Stomach smooth muscle (tissue), 2 donors: ENCODE measurements around the gene PIKFYVE.

Experiments used
- H3K27ac ChIP-seq: one replicate; pipeline ENCODE4 v1.7.0; 2013; ENCODE audit warnings: mild to moderate bottlenecking, low read length, inconsistent platforms
- H3K27me3 ChIP-seq, 2 donors: one replicate each; pipeline ENCODE4 v1.7.0; 2013; ENCODE audit warnings: low read length in 2 of 2; ENCODE audit not compliant: insufficient read depth in 2 of 2, control insufficient read depth in 1 of 2
- H3K36me3 ChIP-seq, 2 donors: one replicate each; pipeline ENCODE4 v1.7.0; 2013; ENCODE audit warnings: low read length in 2 of 2; ENCODE audit not compliant: control insufficient read depth in 2 of 2, insufficient read depth in 2 of 2
- H3K4me1 ChIP-seq: one replicate; pipeline ENCODE4 v1.7.0; 2013; ENCODE audit warnings: low read length; ENCODE audit not compliant: control insufficient read depth, insufficient read depth
- H3K4me3 ChIP-seq, 2 donors: one replicate each; pipeline ENCODE4 v1.7.0; 2013; ENCODE audit warnings: low read length in 2 of 2
- H3K9ac ChIP-seq, 2 donors: one replicate each; pipeline ENCODE4 v1.7.0; 2013; ENCODE audit warnings: low read length in 2 of 2, mild to moderate bottlenecking in 1 of 2
- H3K9me3 ChIP-seq, 2 donors: one replicate each; pipeline ENCODE4 v1.7.0; 2013; ENCODE audit warnings: low read length in 2 of 2; ENCODE audit not compliant: control insufficient read depth in 2 of 2
- donor health status: healthy.
- donor health status: Pancreatic carcinoma.

Gene PIKFYVE

DNA sequence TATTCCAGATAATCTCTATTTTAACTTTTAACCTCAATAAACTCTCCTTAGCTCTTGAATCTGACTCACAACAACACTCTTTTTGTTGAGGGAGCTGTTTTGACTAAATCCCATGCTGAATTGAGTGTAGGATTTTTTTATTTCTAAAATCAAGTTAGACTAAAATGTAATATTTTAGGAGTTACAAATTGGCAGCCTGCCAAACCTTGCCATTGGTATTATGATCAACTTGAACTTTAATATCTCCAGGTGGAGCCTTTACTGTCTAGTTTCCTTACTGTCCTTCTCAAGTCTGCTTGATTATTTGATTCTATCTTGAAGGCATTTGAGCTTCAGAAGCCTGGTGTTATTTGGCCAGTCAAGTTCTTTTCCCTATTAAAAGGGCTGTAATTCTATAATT, 8.7 kb downstream of the PIKFYVE start:
- Histone ChIP-seq H3K4me1 (no peaks in the 10 kb centered on the region), H3K9me3 (no peaks in the 10 kb centered on the region), H3K4me3 (no peak overlapping the region), H3K9ac (no peak overlapping the region), H3K36me3 (peaks cover 20 to 30% of the 10 kb centered on the region in 2 donors), H3K27me3 (no peaks in the 10 kb centered on the region), H3K27ac (no peak overlapping the region)

DNA sequence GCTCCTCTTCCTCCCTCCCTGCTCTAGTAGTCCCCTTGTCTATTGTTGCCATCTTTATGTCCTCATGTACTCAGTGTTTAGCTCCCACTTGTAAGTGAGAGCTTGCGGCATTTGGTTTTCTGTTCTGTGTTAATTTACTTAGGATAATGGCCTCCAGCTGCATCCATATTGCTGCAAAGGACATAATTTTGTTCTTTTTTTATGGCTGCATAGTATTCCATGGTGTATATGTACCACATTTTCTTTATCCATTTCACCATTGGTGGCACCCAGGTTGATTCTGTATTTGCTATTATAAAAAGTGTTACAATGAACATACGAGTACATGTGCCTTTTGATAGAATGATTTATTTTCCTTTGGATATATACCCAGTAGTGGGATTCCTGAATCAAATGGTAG, 12.5 kb downstream of the PIKFYVE start:
- H3K36me3 ChIP-seq: peaks cover 36 to 58% of the 10 kb centered on the region in 2 donors
- no peak overlapping the region for H3K4me3 ChIP-seq
- H3K27me3 ChIP-seq: no peaks in the 10 kb centered on the region
- no peaks in the 10 kb centered on the region for H3K9me3 ChIP-seq
- H3K27ac ChIP-seq: no peak overlapping the region
- H3K9ac ChIP-seq: no peak overlapping the region
- H3K4me1 ChIP-seq: no peaks in the 10 kb centered on the region

DNA sequence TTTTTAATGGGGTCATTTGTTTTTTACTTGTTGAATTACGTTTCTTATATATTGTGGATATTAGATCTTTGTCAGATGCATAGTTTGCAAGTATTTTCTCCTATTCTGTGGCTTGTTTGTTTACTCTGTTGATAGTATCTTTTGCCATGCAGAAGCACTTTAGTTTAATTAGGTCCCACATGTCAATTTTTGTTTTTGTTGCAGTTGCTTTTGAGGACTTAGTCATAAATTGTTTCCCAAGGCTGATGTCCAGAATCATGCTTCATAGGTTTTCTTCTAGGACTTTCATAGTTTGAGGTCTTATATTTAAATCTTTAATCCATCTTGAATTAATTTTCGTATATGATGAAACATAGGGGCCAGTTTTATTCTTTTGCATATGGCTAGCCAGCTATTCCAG, 13.2 kb downstream of the PIKFYVE start:
- Histone ChIP-seq H3K4me1 (no peaks in the 10 kb centered on the region), H3K4me3 (no peak overlapping the region), H3K27me3 (no peaks in the 10 kb centered on the region), H3K27ac (no peak overlapping the region), H3K36me3 (peaks cover 31 to 56% of the 10 kb centered on the region in 2 donors), H3K9ac (no peak overlapping the region), H3K9me3 (no peaks in the 10 kb centered on the region)

DNA sequence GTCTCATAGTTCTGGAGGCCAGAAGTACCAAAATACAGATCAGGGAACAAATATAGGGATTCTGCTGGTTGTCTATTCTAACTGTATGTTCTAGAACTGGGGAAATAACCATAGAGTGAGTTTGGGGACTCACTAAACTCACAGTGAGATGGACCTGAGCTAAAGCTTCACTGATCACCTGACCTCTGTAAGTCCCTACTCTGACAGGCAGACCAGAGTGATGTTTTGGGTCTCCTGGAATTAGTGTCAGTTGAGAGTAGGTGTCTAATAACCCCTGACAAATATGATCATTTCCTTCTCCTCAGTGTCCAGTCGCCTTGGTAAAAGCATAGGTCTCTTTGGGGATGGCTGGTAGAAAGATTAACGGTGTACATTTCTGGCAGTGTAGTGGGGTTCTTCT, 14.2 kb downstream of the PIKFYVE start:
- Histone ChIP-seq H3K27ac (no peak overlapping the region), H3K4me3 (no peak overlapping the region), H3K36me3 (peaks cover 27 to 56% of the 10 kb centered on the region in 2 donors), H3K4me1 (no peaks in the 10 kb centered on the region), H3K9ac (no peak overlapping the region), H3K9me3 (no peaks in the 10 kb centered on the region), H3K27me3 (no peaks in the 10 kb centered on the region)

DNA sequence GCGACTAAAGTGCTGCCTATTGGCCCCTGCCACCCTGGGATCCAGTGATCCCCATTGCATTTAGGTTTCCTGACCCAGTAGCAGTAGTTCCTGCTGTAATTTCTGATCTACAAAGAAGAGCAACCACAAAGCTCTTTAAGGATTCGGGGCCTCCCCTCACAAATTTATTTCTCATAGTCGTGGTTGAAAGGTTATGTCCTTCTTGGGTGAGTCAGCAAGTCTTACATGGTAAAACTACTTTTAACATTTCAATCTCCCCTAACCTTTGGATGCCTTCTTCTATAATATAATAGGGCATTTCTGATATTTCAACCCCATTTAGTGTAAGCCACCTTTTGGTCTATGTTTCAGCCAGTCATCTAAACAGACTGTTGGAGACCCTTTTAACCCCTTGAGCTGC, 14.9 kb downstream of the PIKFYVE start:
- Histone ChIP-seq H3K9me3 (no peaks in the 10 kb centered on the region), H3K9ac (no peak overlapping the region), H3K4me1 (no peaks in the 10 kb centered on the region), H3K27me3 (no peaks in the 10 kb centered on the region), H3K4me3 (no peak overlapping the region), H3K27ac (no peak overlapping the region), H3K36me3 (peaks cover 27 to 57% of the 10 kb centered on the region in 2 donors)

DNA sequence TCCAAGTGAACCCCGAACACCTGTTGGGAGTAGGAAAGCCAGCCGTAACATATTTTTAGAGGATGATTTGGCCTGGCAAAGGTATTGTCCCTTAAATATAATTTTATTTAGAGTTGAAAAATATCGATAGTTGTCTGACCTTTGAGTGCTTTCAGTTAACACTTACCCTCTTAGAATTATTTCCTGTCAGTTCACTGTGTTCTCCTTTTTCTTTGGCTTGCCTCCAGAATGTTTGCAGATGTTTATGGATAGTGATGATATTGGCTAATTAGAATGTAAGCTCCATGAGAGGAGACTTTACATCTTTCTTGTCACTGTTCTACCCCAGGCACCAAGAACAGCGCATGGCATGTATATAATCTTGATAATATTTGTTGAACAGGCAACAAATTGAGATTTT, 19.8 kb downstream of the PIKFYVE start:
- Histone ChIP-seq H3K36me3 (peaks cover 15 to 35% of the 10 kb centered on the region in 2 donors), H3K9me3 (no peaks in the 10 kb centered on the region), H3K4me1 (no peaks in the 10 kb centered on the region), H3K27ac (no peak overlapping the region), H3K9ac (no peak overlapping the region), H3K4me3 (no peak overlapping the region), H3K27me3 (no peaks in the 10 kb centered on the region)

DNA sequence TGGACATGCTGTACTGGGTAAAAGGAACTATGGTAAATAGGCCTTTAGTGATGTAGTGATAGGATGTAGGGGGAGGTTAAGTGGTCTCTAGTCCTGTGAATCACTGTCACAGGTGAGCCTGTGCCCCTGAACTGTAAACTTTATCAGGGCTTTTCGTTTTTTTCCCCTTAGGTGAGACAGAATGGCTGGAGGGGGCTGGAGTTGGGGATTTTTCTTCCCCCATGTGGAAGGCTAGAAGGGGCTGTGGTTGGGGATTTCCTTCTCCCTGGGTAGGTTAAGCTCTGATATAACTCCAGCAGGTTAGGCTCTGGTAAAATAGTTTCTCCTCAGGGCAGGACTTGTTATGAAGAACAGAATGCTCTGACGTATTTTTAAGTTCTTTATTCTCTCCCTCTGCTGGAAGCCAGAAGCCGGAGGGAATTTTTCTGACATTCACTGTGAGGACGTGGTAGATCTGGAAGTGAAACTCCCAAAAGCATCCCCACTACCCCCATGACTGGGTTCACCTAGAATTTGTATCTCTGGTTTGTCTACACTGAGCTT, 28.5 kb downstream of the PIKFYVE start:
- Histone ChIP-seq H3K27ac (no peak overlapping the region), H3K4me3 (no peak overlapping the region), H3K27me3 (no peaks in the 10 kb centered on the region), H3K4me1 (no peaks in the 10 kb centered on the region), H3K9ac (no peak overlapping the region), H3K36me3 (peaks cover 10 to 30% of the 10 kb centered on the region in 2 donors), H3K9me3 (no peaks in the 10 kb centered on the region)

DNA sequence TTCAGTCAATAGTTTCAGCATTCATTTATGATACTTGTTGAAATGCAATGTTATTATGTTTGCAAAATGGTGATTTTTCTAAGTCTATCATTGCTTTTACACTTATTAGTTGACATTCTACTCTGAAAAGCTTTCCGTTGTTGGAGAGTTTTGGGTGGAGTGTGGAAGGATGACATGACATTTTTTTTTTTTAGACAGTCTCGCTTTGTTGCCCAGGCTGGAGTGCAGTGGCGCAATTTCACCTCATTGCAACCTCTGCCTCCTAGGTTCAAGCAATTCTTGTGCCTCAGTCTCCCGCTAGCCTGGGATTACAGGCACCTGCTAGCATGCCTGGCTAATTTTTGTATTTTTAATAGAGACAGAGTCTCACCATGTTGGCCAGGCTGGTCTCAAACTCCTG, 29.8 kb downstream of the PIKFYVE start:
- H3K27ac ChIP-seq: no peak overlapping the region
- peaks cover 13 to 32% of the 10 kb centered on the region in 2 donors for H3K36me3 ChIP-seq
- H3K4me3 ChIP-seq: no peak overlapping the region
- no peaks in the 10 kb centered on the region for H3K27me3 ChIP-seq
- H3K4me1 ChIP-seq: no peaks in the 10 kb centered on the region
- no peaks in the 10 kb centered on the region for H3K9me3 ChIP-seq
- H3K9ac ChIP-seq: no peak overlapping the region

DNA sequence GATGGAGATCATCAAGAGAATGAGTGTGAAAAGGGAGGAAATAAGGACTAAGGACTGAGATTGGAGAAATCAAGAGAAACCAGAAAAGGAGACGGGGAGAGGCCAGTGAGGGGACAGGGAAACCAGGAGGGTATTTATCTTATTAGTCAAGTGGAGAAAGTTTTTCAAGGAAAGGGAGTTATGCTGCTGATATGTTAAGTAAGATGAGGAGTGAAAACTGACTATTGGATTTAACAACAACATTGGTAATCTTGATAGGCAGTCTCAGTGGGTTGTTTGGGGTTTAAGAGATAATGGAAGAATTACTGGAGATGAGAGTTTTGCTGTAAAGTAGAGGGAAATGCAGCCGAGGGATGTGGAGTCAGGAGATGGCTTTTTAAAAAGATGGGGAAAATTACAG, 30.6 kb downstream of the PIKFYVE start:
- Histone ChIP-seq H3K27me3 (no peaks in the 10 kb centered on the region), H3K27ac (no peak overlapping the region), H3K4me3 (no peak overlapping the region), H3K9me3 (no peaks in the 10 kb centered on the region), H3K9ac (no peak overlapping the region), H3K36me3 (peaks cover 10 to 38% of the 10 kb centered on the region in 2 donors), H3K4me1 (no peaks in the 10 kb centered on the region)

DNA sequence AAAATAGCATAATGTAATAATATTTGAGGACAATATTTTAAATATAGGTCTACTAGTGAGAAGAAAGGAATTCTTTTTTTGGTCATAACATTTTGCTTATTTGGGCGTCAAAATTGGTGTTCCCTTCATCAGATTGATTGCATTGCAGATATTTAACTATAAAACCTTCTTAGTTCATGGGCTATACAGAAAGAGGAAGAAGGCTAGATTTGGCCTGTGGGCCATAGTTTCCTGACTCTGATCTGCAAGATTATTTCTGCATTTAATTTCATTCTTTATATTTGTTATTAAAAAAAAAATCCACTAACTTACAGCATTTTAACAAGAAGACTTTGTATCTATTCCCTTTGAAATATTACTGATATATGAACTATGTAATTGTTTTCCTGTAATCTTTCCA, 31.9 kb downstream of the PIKFYVE start:
- peaks cover 15 to 43% of the 10 kb centered on the region in 2 donors for H3K36me3 ChIP-seq
- H3K27me3 ChIP-seq: no peaks in the 10 kb centered on the region
- no peak overlapping the region for H3K4me3 ChIP-seq
- no peaks in the 10 kb centered on the region for H3K4me1 ChIP-seq
- no peaks in the 10 kb centered on the region for H3K9me3 ChIP-seq
- no peak overlapping the region for H3K27ac ChIP-seq
- H3K9ac ChIP-seq: no peak overlapping the region

DNA sequence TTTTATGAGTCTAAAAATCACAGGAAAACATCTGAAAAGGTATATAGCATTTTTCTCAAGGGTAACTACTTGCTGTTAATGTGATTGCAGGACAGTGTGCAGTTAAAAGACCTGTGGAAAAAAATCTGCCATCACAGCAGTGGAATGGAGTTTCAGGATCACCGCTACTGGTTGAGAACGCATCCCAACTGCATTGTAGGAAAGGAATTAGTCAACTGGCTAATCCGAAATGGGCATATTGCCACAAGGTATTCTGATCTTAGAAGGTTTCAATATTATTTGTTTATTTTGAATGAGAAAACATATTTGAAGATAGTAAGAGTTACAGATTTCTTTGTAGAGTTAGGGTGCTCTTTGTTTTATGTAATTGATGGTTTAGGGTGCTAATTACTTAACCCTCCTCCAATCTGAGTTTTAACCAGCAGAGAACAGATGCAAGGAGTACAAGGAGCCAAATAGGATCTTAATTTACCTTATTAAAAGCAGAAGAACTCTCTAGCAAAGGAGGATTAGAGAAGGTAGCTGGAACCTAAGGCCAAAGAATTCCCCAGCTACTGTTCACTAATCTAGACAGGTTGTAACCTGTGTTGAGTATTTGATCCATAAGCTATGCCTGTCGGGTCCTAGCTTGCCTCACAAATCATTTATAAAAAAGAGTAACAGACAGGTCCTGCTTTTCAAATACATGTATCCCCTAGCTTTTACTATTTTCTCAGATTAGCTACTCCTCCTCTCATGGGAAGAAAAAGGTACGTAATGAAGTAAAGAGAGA, 35.0 kb downstream of the PIKFYVE start:
- H3K27me3 ChIP-seq: no peaks in the 10 kb centered on the region
- no peak overlapping the region for H3K27ac ChIP-seq
- H3K36me3 ChIP-seq: peaks cover 24 to 48% of the 10 kb centered on the region in 2 donors
- no peaks in the 10 kb centered on the region for H3K4me1 ChIP-seq
- H3K9ac ChIP-seq: no peak overlapping the region
- H3K4me3 ChIP-seq: no peak overlapping the region
- H3K9me3 ChIP-seq: no peaks in the 10 kb centered on the region
